GM21529 (cell line): Measurements from ENCODE around the gene HP.
"Not testable (repeated sequence)": the region's sequence is repeated elsewhere in the genome, so short reads cannot be mapped to it uniquely, and the experiment has no call there.

Experiments used
- ATAC-seq: cut with Tn5 transposase; IDR thresholded peaks from one replicate; pipeline ENCODE4 v1.9.1; 2021; ENCODE audit not compliant: unreplicated experiment

HP gene

GRCh38 chr16:72054254-72054847, at the start of gene HP:
Gene HP (plus strand): TSS chr16:72054505. CDS start chr16:72054653, 148 bp downstream.
- ATAC-seq = not testable (repeated sequence)

- ATAC-seq = not testable (repeated sequence)
These were observed 46.3 kb upstream of the HP start for GRCh38 chr16:72008065-72008423.

- ATAC-seq = peak; percentile 99
These were observed 45.7 kb upstream of the HP start, which contains the start of gene DHODH for GRCh38 chr16:72008424-72009216. Gene DHODH (plus strand): TSS chr16:72008744. CDS start chr16:72008765, 21 bp downstream.

- ATAC-seq = no peak
These were observed 44.5 kb upstream of the HP start for GRCh38 chr16:72009779-72010178.

GRCh38 chr16:72012607-72013006, 41.7 kb upstream of the HP start:
- ATAC-seq = no peak

- no peak for ATAC-seq
These were observed 40.9 kb upstream of the HP start for GRCh38 chr16:72013389-72013788.

GRCh38 chr16:72013888-72014581, 40.3 kb upstream of the HP start:
- ATAC-seq = no peak

GRCh38 chr16:72014675-72015074, 39.6 kb upstream of the HP start:
- ATAC-seq = no peak

GRCh38 chr16:72015124-72015523, 39.2 kb upstream of the HP start:
- no peak for ATAC-seq

- ATAC-seq = no peak
These were observed 35.8 kb upstream of the HP start for GRCh38 chr16:72018470-72018869.

- no peak for ATAC-seq
These were observed 33.3 kb upstream of the HP start for GRCh38 chr16:72021043-72021442.

- ATAC-seq = no peak
These were observed 32.2 kb upstream of the HP start for GRCh38 chr16:72022127-72022526.

- ATAC-seq = no peak
These were observed 30.3 kb upstream of the HP start for GRCh38 chr16:72023962-72024361.

GRCh38 chr16:72024862-72025382, 29.4 kb upstream of the HP start:
- no peak for ATAC-seq

- no peak for ATAC-seq
These were observed 28.7 kb upstream of the HP start for GRCh38 chr16:72025404-72026114.

- no peak for ATAC-seq
These were observed 26.5 kb upstream of the HP start for GRCh38 chr16:72027669-72028378.

- ATAC-seq = no peak
These were observed 24.6 kb upstream of the HP start for GRCh38 chr16:72029567-72030271.

GRCh38 chr16:72033437-72033836, 20.9 kb upstream of the HP start:
- ATAC-seq = no peak

- no peak for ATAC-seq
These were observed 18.2 kb upstream of the HP start for GRCh38 chr16:72036098-72036497.

GRCh38 chr16:72042157-72042660, 12.1 kb upstream of the HP start:
- ATAC-seq = no peak
